HG02840 (cell line): Measurements from ENCODE around the gene GPR160.
"Not testable (repeated sequence)": the region's sequence is repeated elsewhere in the genome, so short reads cannot be mapped to it uniquely, and the experiment has no call there.

Source experiments
- ATAC-seq: cut with Tn5 transposase; IDR thresholded peaks from one replicate; pipeline ENCODE4 v1.9.1; 2021; ENCODE audit warnings: mild to moderate bottlenecking, moderate library complexity, moderate number of reproducible peaks; ENCODE audit not compliant: unreplicated experiment, low FRiP score

GPR160 gene

GRCh38 chr3:170108955-170109354, 71.2 kb downstream of the GPR160 start:
- no peak for ATAC-seq

DNA sequence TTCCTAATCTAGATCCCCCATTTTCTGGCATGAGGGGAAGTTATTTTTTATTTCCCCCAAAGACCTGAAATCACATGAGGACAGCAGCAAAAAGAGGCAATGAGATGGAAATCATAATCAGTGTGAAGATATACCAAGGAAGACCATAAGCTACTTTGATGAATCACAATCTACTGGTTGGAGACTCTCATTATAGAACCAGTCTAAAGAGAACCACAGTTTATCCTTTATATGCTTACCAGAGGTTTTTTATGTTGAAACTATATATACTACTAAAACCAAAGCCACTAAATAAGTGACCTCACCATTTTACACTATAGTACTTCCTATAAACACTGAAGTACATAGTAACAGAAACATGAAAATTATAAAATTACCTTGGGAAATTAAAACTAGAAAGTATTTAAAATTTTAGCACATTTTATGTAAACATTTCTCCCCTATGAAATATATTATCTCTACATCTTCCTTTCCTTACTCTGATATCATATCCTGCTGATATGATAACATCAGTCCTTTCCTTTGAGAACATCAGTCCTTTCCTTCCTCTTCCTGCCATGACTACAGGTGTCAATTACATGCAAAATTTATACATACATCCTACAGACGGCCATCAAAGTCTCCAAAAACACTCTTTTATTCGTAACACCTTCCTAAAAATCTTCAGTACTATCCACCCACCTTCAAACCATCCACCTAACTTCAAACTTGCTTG, 71.9 kb downstream of the GPR160 start:
- ATAC-seq, result no peak

- ATAC-seq, result no peak
These were observed 73.5 kb downstream of the GPR160 start for GRCh38 chr3:170111147-170111771.

DNA sequence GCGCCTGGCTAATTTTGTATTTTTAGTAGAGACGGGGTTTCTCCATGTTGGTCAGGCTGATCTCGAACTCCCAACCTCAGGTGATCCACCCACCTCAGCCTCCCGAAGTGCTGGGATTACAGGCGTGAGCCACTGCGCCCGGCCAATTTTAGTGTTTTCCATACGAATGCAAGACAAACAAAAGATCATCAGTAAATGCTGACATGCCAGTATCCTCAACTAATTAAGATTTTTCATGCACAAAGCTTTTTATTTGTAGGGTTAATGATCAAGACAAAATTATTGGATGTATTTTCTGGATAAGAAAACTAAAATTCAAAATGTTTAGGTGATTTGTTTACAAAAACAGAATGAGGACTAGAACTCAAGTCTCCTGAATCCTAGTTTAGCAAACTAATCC, 76.4 kb downstream of the GPR160 start:
- ATAC-seq, result not testable (repeated sequence)

GRCh38 chr3:170117134-170117533, 79.3 kb downstream of the GPR160 start:
- ATAC-seq, result no peak

DNA sequence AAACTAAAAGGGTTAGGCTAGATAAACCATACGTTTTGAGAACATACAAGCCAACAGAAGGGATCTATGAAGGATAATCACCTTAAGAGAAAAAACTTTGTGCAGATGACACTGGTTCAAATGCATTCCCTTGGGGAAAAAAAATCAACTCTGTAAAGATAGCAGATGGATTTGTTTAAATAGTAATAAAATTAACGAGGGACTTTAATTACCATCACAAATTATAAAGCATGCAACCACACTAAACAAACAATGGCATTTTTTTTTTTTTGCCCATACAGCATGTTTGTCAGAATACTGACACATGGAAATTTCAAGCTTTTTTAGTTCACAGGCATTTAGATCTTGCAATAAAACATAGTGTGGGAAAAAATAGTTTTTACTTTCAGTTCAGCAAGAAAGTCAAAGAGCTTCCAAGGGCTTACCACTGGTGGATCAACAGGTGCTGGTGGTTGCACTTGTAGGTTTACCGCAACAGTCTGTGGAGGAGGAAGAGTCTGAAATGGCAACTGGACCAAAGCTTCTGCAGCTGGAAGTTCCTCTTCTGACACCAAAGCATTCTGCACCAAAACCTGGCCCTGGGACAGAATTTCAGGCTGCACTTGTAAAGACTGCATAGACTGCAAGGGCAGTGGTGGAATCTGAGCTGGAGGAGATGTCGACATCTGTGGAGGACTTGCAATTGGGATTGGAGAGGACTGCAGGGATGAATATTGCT, 90.6 kb downstream of the GPR160 start:
- peak; percentile 79 for ATAC-seq

DNA sequence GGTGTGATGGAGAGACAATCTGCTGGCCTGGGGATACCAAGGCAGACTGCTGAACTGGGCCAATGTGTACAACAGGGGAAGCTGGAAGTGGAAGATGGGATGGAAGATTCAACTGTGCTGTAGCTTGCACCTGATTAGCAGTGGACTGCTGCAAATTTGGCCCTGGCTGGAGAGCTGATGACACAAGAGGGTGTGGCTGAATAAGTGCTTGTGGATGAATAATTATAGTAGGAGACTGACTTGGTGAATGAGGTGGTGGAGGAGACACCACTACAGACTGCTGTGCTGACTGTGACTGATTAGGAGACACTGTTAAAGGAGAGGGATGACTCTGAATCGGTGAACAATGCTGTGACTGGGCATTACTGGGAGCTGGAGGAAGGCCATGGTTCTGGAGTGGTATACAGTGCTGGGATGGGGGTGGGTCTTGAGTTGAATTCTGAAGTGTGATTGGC, 91.2 kb downstream of the GPR160 start:
- peak; percentile 47 for ATAC-seq

- ATAC-seq, result no peak
These were observed 92.7 kb downstream of the GPR160 start for GRCh38 chr3:170130532-170130931.

DNA sequence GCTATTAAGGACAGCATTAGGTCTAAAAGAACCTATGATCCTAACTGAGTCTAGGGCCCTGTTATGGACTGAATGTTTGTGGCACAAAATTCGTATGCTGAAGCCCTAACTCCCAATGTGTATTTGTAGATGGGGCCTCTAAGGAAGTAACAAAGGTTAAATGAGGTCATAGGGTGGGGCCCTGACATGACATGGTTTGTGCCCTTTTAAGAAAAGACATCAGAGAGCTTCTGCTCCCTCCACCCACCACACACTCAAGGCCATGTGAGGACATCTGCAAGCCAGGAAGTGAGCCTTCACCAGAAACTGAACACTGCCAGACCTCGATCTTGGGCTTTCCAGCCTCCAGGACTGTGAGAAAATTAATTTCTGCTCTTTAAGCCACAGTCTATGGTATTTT, 94.5 kb downstream of the GPR160 start:
- no peak for ATAC-seq
